PFSK-1 (cell line): ENCODE results near the gene NKAPD1.

ENCODE experiments used
- FOXP2 ChIP-seq: optimal IDR thresholded peaks from 2 replicates; pipeline ENCODE3; 2011; ENCODE audit warnings: borderline replicate concordance, control low read depth, inconsistent platforms; ENCODE audit not compliant: insufficient read depth; ENCODE audit errors: extremely low read length, extremely low read depth
- POLR2AphosphoS5 ChIP-seq: IDR thresholded peaks from 2 replicates; pipeline ENCODE4 v1.6.1; 2012; ENCODE audit warnings: low read depth, mild to moderate bottlenecking, control low read depth, low read length, moderate library complexity
- SIN3A ChIP-seq: IDR thresholded peaks from 2 replicates; pipeline ENCODE4 v1.6.1; 2012; ENCODE audit warnings: mild to moderate bottlenecking, low read length, moderate library complexity, borderline replicate concordance; ENCODE audit not compliant: insufficient read depth
- TAF1 ChIP-seq: IDR thresholded peaks from 2 replicates; pipeline ENCODE4 v1.6.1; 2012; ENCODE audit warnings: low read length, control low read depth, borderline replicate concordance; ENCODE audit not compliant: insufficient read depth
- TF ChIP-seq, protein P1 (sequence below), 2 experiments: IDR thresholded peaks; 2 replicates each; pipeline versions ENCODE4 v1.6.1 to v1.8.0; 2011 to 2012; ENCODE audit warnings: low read depth in 2 of 2, low read length in 2 of 2, control low read depth in 1 of 2, inconsistent platforms in 1 of 2, mild to moderate bottlenecking in 1 of 2, moderate library complexity in 1 of 2; ENCODE audit not compliant: insufficient read depth in 1 of 2

The NKAPD1 gene

DNA sequence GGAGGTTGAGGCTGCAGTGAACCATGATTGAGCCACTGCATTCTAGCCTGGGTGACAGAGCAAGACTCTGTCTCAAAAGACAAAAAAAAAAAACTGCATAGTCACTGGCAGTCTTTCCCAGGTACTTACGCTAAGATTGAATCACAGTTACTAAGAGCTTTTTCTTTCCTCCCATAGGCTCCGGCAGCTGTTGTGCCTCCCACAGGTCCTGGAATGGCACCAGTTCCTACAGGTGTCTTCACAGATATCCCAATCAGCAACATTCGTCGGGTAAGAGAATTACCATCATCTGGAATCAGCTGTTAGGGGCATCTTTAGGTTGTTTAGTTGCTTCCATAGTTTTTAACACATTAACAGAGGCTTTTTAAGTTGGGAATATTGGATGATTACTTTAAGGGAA lies 29.1 kb upstream of the NKAPD1 start:
- no peak for TF ChIP-seq SIN3A
- TF ChIP-seq, protein P1, sequence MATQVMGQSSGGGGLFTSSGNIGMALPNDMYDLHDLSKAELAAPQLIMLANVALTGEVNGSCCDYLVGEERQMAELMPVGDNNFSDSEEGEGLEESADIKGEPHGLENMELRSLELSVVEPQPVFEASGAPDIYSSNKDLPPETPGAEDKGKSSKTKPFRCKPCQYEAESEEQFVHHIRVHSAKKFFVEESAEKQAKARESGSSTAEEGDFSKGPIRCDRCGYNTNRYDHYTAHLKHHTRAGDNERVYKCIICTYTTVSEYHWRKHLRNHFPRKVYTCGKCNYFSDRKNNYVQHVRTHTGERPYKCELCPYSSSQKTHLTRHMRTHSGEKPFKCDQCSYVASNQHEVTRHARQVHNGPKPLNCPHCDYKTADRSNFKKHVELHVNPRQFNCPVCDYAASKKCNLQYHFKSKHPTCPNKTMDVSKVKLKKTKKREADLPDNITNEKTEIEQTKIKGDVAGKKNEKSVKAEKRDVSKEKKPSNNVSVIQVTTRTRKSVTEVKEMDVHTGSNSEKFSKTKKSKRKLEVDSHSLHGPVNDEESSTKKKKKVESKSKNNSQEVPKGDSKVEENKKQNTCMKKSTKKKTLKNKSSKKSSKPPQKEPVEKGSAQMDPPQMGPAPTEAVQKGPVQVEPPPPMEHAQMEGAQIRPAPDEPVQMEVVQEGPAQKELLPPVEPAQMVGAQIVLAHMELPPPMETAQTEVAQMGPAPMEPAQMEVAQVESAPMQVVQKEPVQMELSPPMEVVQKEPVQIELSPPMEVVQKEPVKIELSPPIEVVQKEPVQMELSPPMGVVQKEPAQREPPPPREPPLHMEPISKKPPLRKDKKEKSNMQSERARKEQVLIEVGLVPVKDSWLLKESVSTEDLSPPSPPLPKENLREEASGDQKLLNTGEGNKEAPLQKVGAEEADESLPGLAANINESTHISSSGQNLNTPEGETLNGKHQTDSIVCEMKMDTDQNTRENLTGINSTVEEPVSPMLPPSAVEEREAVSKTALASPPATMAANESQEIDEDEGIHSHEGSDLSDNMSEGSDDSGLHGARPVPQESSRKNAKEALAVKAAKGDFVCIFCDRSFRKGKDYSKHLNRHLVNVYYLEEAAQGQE (IDR thresholded peaks at IDR 0.05; ENCODE audit: insufficient read depth in 1 of 2, low read depth in 2 of 2, low read length in 2 of 2): no peak
- no peak for TF ChIP-seq FOXP2
- TF ChIP-seq TAF1: no peak
- no peak for TF ChIP-seq POLR2AphosphoS5

DNA sequence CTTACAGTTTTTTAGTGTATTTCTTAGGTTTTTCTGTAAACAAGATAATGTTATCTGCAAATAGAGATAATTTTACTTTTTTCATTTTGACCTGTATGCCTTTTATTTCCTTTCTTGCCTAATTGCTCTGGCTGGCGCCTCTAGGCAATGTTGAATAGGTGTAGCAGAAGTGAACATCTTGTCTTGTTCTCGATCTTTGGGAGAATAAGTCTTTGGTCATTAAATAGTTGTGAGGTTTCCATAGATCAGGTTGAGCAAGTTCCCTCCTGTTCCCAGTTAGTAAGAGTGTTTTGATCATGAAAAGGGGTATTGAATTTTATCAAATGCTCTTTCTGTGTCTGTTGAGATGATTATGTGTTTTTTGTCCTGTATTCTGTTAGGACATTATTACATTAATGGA lies 24.3 kb upstream of the NKAPD1 start:
- TF ChIP-seq FOXP2: no peak
- TF ChIP-seq POLR2AphosphoS5: no peak
- TF ChIP-seq, protein P1 (IDR thresholded peaks at IDR 0.05; ENCODE audit: insufficient read depth in 1 of 2, low read depth in 2 of 2, low read length in 2 of 2): no peak
- no peak for TF ChIP-seq TAF1
- TF ChIP-seq SIN3A: no peak

DNA sequence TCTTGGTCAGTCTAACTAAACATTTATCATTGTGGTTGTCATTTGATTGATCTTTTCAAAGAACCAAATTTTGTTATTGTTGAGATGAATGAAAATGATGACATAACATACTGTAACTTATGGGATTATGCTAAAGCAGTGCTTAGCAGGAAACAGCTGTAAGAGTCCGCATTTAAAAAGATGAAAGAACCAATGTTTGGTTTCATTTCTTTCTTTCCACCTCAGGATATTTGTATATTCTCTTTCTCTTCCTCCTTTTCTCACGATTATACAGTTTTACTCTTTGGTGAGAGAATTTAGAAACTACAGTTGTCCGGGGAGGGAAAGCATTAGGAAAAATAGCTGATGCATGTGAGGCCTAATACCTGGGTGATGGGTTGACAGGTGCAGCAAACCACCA lies 23.4 kb upstream of the NKAPD1 start:
- TF ChIP-seq SIN3A: no peak
- TF ChIP-seq, protein P1 (IDR thresholded peaks at IDR 0.05; ENCODE audit: insufficient read depth in 1 of 2, low read depth in 2 of 2, low read length in 2 of 2): no peak
- TF ChIP-seq FOXP2: no peak
- no peak for TF ChIP-seq TAF1
- no peak for TF ChIP-seq POLR2AphosphoS5

DNA sequence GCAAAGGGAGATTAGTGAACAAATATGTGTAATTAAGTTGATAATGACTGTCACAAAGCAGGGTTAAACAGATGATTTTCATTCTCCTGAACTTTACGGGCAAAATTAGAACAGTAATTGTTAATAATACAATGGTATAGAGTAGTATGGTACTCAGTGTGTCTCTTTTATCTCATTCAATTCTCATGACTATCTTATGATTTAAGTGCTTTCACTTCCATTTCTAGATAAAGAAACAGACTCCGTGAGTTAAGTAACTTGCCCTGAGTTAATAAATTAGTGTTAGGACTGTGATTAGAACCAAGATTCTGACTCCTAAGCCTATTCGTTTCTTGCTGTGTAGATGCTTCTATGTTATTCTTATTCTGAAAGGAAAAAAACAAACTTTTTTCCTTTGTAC lies 22.3 kb upstream of the NKAPD1 start:
- no peak for TF ChIP-seq TAF1
- TF ChIP-seq SIN3A: no peak
- TF ChIP-seq FOXP2: no peak
- TF ChIP-seq, protein P1 (IDR thresholded peaks at IDR 0.05; ENCODE audit: insufficient read depth in 1 of 2, low read depth in 2 of 2, low read length in 2 of 2): no peak
- no peak for TF ChIP-seq POLR2AphosphoS5

DNA sequence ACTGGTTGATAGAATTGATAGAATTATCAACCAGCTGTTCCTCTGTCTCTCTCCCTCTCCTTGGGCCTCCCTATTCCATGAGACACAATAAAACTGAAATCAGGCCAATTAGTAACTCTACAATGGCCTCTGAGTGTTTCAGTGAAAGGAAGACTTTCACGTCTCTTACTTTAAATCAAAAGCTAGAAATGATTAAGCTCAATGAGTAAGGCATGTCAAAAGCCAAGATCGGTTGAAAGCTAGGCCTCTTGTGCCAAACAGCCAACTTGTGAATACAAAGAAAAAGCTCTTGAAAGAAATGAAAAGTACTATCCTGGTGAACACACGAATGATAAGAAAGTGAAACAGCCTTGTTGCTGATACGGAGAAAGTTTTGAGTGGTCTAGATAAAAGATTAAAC lies 16.9 kb upstream of the NKAPD1 start:
- no peak for TF ChIP-seq TAF1
- no peak for TF ChIP-seq SIN3A
- TF ChIP-seq POLR2AphosphoS5: no peak
- TF ChIP-seq FOXP2: no peak
- TF ChIP-seq, protein P1 (IDR thresholded peaks at IDR 0.05; ENCODE audit: insufficient read depth in 1 of 2, low read depth in 2 of 2, low read length in 2 of 2): no peak
